Endometrium (tissue), 2 donors: ENCODE data around the gene OXTR.

Experiments used
- FAIRE-seq: peaks from 2 replicates; lab custom pipeline; 2012; peaks lifted over from hg19 to GRCh38; lab: Jason Lieb, UNC
- donor health status: control.
- donor health status: control.

OXTR gene

GRCh38 chr3:8767667-8768363 is 1.6 kb downstream of the OXTR start:
- FAIRE-seq, result no peak

- no peak for FAIRE-seq
Measured at GRCh38 chr3:8767256-8767666, 2.2 kb downstream of the OXTR start.

- FAIRE-seq, result no peak
Measured at GRCh38 chr3:8766148-8766547, 3.3 kb downstream of the OXTR start.

GRCh38 chr3:8765528-8765927 is 3.9 kb downstream of the OXTR start:
- no peak for FAIRE-seq

- no peak for FAIRE-seq
Measured at GRCh38 chr3:8764528-8764927, 4.9 kb downstream of the OXTR start.

- FAIRE-seq, result no peak
Measured at GRCh38 chr3:8762607-8763377, 6.6 kb downstream of the OXTR start.

- FAIRE-seq, result no peak
Measured at GRCh38 chr3:8761866-8762265, 7.5 kb downstream of the OXTR start.

- FAIRE-seq, result no peak
Measured at GRCh38 chr3:8760506-8760905, 8.9 kb downstream of the OXTR start.

GRCh38 chr3:8760091-8760490 is 9.3 kb downstream of the OXTR start:
- FAIRE-seq, result no peak

GRCh38 chr3:8759038-8759707 is 10.2 kb downstream of the OXTR start:
- FAIRE-seq, result no peak

- FAIRE-seq, result no peak
Measured at GRCh38 chr3:8757551-8758518, 11.6 kb downstream of the OXTR start.

GRCh38 chr3:8756671-8757070 is 12.7 kb downstream of the OXTR start:
- FAIRE-seq, result no peak

- FAIRE-seq, result no peak
Measured at GRCh38 chr3:8755564-8756237, 13.7 kb downstream of the OXTR start.

GRCh38 chr3:8755097-8755496 is 14.3 kb downstream of the OXTR start:
- no peak for FAIRE-seq

GRCh38 chr3:8752832-8753231 is 16.6 kb downstream of the OXTR start:
- no peak for FAIRE-seq

GRCh38 chr3:8749316-8749715 is 20.1 kb downstream of the OXTR start:
- no peak for FAIRE-seq

- no peak for FAIRE-seq
Measured at GRCh38 chr3:8746780-8747345, 22.6 kb downstream of the OXTR start.

GRCh38 chr3:8745619-8746370 is 23.6 kb downstream of the OXTR start:
- FAIRE-seq, result no peak

GRCh38 chr3:8743911-8744310 is 25.5 kb downstream of the OXTR start:
- no peak for FAIRE-seq

GRCh38 chr3:8743021-8743601 is 26.3 kb downstream of the OXTR start:
- FAIRE-seq, result no peak
